Liver (tissue), 2 donors: ENCODE measurements around the gene HOXB4.

Experiments
- CTCF ChIP-seq: fragments of 150-350 bp; IDR thresholded peaks from 2 replicates; pipeline ENCODE4 v1.5.1; 2017; ENCODE audit warnings: improper control_type of control experiment, low read depth, low read length; ENCODE audit not compliant: missing input control
- REST ChIP-seq: IDR thresholded peaks from 2 replicates; pipeline ENCODE4 v1.6.1; 2016; ENCODE audit warnings: antibody characterized with exemption, mild to moderate bottlenecking
- donor health status: healthy.

- TF ChIP-seq CTCF (no peak), REST (no peak)
Observed at GRCh38 chr17:48548523-48549280, 29.4 kb downstream of the HOXB4 start.
